ENCODE measurements around the gene PIGQ.
A peak's percentile ranks its signal among the peaks of the same experiment; 100 is the strongest.

The PIGQ gene

GRCh38 chr16:528111-529011, 41.4 kb upstream of the PIGQ start:
- DNase-seq = peak in 2 of 3 experiments; percentile 12 to 39
- Mint-ChIP-seq H3K4me3 (peak overlapping the region; percentile 91 to 95), H3K27me3 (no peaks in the 10 kb centered on the region), H3K4me1 (ENCODE audit: low read depth in 2 of 2) (peaks cover 30 to 37% of the 10 kb centered on the region in 2 donors), H3K9me3 (no peaks in the 10 kb centered on the region), H3K36me3 (ENCODE audit: insufficient read depth) (peaks cover 19% of the 10 kb centered on the region), H3K27ac (peak overlapping the region; percentile 90 to 92)
- ATAC-seq (replicated peaks) = peak; percentile 3

- peak overlapping the region; percentile 91 to 95 for H3K4me3 Mint-ChIP-seq
- peaks cover 14% of the 10 kb centered on the region for H3K36me3 Mint-ChIP-seq (ENCODE audit: insufficient read depth)
- peak overlapping the region; percentile 90 to 92 for H3K27ac Mint-ChIP-seq
- no peaks in the 10 kb centered on the region for H3K27me3 Mint-ChIP-seq
- no peaks in the 10 kb centered on the region for H3K9me3 Mint-ChIP-seq
- ATAC-seq (replicated peaks) (peak; percentile 13), DNase-seq (peak; percentile 26 to 40 (median 30))
- H3K4me1 Mint-ChIP-seq (ENCODE audit: low read depth in 2 of 2) = peaks cover 29 to 37% of the 10 kb centered on the region in 2 donors
These were observed 40.7 kb upstream of the PIGQ start for GRCh38 chr16:529012-529575.

- Mint-ChIP-seq H3K27ac (peak overlapping the region in 1 of 2 donors; percentile 72), H3K4me3 (peak overlapping the region; percentile 43 to 95), H3K27me3 (no peaks in the 10 kb centered on the region), H3K36me3 (ENCODE audit: insufficient read depth) (peaks cover 9% of the 10 kb centered on the region), H3K4me1 (ENCODE audit: low read depth in 2 of 2) (peaks cover 30 to 34% of the 10 kb centered on the region in 2 donors), H3K9me3 (no peaks in the 10 kb centered on the region)
- ATAC-seq (replicated peaks) = no peak
- DNase-seq = no peak
These were observed 39.5 kb upstream of the PIGQ start for GRCh38 chr16:530111-530817.

- Mint-ChIP-seq H3K9me3 (no peaks in the 10 kb centered on the region), H3K36me3 (ENCODE audit: insufficient read depth) (peaks cover 14% of the 10 kb centered on the region), H3K4me1 (ENCODE audit: low read depth in 2 of 2) (peaks cover 19 to 25% of the 10 kb centered on the region in 2 donors), H3K27me3 (no peaks in the 10 kb centered on the region), H3K4me3 (no peak overlapping the region), H3K27ac (peak overlapping the region in 1 of 2 donors; percentile 82)
- no peak for DNase-seq
- ATAC-seq (replicated peaks) = no peak
These were observed 38.2 kb upstream of the PIGQ start for GRCh38 chr16:531494-532125.

- Mint-ChIP-seq H3K36me3 (ENCODE audit: insufficient read depth) (peaks cover 19% of the 10 kb centered on the region), H3K27me3 (no peaks in the 10 kb centered on the region), H3K27ac (no peak overlapping the region), H3K4me3 (no peak overlapping the region), H3K9me3 (no peaks in the 10 kb centered on the region), H3K4me1 (ENCODE audit: low read depth in 2 of 2) (peaks cover 16 to 23% of the 10 kb centered on the region in 2 donors)
- ATAC-seq (replicated peaks) = no peak
- no peak for DNase-seq
These were observed 36.2 kb upstream of the PIGQ start for GRCh38 chr16:533391-534123.

DNA sequence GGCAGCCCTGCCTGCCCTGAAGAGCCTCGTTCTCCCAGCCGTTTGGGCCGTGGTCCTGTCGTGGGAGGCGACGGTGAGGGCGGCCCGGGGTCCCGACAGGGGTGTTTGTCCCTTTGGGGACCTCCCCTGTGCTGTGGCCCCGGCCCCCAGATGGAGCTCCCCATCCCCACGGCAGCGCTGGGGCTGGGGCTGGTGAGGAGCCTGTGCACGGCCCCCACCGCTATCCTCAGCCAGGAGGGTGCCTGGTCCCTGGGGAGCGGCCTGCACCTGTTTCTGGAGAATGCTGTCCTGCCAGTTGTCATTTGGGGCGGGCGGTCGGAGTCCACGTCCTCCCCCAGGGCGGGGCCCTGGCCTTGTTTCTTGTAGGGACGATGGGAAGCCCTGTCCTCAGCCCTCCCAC, 35.6 kb upstream of the PIGQ start:
- peaks cover 11 to 18% of the 10 kb centered on the region in 2 donors for H3K4me1 Mint-ChIP-seq (ENCODE audit: low read depth in 2 of 2)
- ATAC-seq (replicated peaks) = no peak
- DNase-seq = no peak
- no peak overlapping the region for H3K27ac Mint-ChIP-seq
- no peaks in the 10 kb centered on the region for H3K9me3 Mint-ChIP-seq
- H3K27me3 Mint-ChIP-seq = no peaks in the 10 kb centered on the region
- no peak overlapping the region for H3K4me3 Mint-ChIP-seq
- H3K36me3 Mint-ChIP-seq (ENCODE audit: insufficient read depth) = peaks cover 17% of the 10 kb centered on the region

- Mint-ChIP-seq H3K4me1 (ENCODE audit: low read depth in 2 of 2) (peaks cover 12 to 13% of the 10 kb centered on the region in 2 donors), H3K27me3 (no peaks in the 10 kb centered on the region), H3K36me3 (ENCODE audit: insufficient read depth) (peaks cover 17% of the 10 kb centered on the region), H3K9me3 (no peaks in the 10 kb centered on the region), H3K4me3 (no peak overlapping the region), H3K27ac (no peak overlapping the region)
- DNase-seq (no peak), ATAC-seq (replicated peaks) (no peak)
These were observed 34.8 kb upstream of the PIGQ start for GRCh38 chr16:534856-535445.

DNA sequence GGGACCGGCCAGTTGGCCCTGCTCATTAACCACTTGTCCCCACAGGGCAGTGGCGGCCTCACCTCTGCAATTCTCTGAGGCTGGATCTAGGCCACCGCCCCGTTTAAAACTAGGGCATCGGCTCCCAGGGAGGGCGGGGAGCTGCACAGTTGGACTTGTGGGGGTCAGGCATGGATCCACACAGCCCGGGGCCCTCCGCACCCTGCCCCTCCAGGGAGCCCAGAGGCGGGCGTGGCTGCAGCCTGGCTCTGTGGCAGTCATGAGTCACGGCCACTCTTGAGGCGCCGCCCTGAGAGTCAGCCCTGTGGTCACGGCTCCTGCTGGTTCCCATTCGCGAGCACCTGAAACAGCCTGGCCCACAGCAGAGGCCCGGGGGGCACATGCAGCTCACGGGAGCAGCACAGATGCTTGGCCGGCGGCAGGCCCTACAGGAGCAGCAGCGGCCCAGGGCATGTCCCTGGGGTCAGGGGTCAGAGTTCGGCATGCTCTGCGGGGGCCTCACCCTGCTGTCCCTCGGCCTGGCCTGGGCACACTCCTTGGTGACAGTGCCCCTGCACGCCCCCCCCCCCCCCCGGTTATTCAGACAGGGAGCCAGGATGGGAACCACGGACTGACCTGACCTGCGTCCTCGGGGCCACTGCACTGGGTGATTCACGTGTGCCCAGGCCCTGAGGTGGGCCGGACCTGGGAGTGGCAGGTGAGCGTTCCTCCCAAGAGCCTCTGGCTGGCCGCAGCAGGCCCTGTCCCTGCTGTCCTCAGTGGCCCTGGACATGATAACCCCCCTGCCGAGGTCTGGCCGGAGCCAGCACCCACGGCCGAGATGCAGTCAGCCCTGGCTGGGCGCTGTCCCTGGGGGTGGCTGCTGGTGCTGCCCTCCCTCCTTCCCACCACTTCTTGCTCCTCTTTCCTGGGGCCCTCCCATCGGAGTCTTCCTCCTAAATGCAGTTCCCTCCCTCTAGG, 34.0 kb upstream of the PIGQ start:
- Mint-ChIP-seq H3K9me3 (no peaks in the 10 kb centered on the region), H3K27ac (no peak overlapping the region), H3K4me1 (ENCODE audit: low read depth in 2 of 2) (peaks cover 4 to 7% of the 10 kb centered on the region in 2 donors), H3K27me3 (no peaks in the 10 kb centered on the region), H3K36me3 (ENCODE audit: insufficient read depth) (peaks cover 13% of the 10 kb centered on the region), H3K4me3 (no peak overlapping the region)
- ATAC-seq (replicated peaks) (no peak), DNase-seq (no peak)

DNA sequence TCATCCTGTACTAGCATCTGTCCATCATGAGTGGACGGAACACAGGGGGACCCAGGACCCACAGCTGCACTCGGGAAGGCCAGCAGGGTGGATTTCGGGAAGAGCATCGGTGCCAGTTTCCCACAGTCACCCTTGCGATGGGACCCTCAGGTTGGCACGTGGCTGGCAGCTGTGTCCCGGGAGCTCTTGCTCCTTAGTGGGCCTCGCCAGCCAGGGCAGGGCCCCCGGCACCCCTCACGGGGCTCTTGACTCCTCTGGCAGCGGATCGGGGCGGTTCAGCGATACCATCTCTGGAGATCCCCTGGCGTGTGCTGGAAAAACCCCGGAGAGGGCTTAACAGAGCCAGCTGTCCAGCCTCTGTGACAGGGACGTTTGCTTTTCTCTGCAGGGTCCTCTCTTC, 33.0 kb upstream of the PIGQ start:
- DNase-seq (no peak), ATAC-seq (replicated peaks) (no peak)
- Mint-ChIP-seq H3K36me3 (ENCODE audit: insufficient read depth) (peaks cover 17% of the 10 kb centered on the region), H3K4me3 (no peak overlapping the region), H3K27me3 (no peaks in the 10 kb centered on the region), H3K27ac (no peak overlapping the region), H3K9me3 (no peaks in the 10 kb centered on the region), H3K4me1 (ENCODE audit: low read depth in 2 of 2) (peaks cover 5 to 7% of the 10 kb centered on the region in 2 donors)

DNA sequence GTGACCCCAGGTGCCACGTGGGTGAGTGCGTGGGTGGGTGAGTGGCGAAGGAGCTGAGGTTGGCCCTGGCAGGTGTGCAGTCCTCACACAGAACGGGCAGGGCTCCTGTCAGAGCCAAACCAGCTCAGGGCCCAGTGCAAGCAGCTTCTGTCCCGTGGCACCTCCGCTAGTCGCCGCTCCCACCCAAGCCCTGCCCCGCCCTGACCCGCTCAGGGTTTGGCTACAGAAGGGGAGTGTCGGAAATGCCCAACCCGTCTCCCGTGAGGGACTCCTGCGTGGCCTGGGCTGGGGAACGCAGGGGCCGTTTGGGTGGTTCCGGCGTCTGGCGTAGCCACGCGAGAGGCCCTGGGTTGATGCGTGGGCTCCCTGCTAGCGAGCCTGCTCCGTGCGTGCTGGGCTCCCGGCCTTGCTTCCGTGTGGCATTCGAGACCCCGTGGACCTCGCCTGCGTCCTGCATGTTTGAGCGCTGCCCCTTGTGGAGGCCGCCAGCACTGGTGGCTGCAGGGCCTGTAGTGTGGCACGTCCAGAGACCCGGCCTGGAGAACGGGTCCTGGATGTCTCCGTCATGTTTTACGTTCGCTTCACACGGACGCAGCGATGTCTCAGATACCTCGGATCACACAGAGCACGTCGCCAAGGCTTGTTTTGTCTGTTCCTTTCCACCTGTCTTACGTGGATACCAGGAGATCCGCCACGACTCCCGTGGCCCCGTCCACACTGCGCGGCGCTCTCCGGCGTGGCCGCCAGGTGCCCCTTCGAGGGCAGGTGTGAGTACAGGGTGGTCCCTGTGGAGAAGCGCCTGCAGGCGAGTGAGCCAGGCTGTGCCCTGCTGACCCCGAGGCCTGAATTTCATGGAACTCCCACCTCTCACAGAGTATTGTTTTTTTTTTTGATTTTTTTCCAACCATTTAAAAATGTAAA, 32.1 kb upstream of the PIGQ start:
- Mint-ChIP-seq H3K9me3 (no peaks in the 10 kb centered on the region), H3K4me1 (ENCODE audit: low read depth in 2 of 2) (peaks cover 7 to 8% of the 10 kb centered on the region in 2 donors), H3K4me3 (no peak overlapping the region), H3K27ac (no peak overlapping the region), H3K36me3 (ENCODE audit: insufficient read depth) (peaks cover 17% of the 10 kb centered on the region), H3K27me3 (no peaks in the 10 kb centered on the region)
- DNase-seq = no peak
- no peak for ATAC-seq (replicated peaks)
